HG03175 (cell line): ENCODE measurements around the gene HUS1B.
"Not testable (repeated sequence)": the region's sequence is repeated elsewhere in the genome, so short reads cannot be mapped to it uniquely, and the experiment has no call there.

Experiments
- ATAC-seq: cut with Tn5 transposase; IDR thresholded peaks from one replicate; pipeline ENCODE4 v1.9.1; 2021; ENCODE audit warnings: mild to moderate bottlenecking, moderate library complexity; ENCODE audit not compliant: unreplicated experiment

HUS1B gene

GRCh38 chr6:656460-657252, at the start of gene HUS1B:
TSS of gene HUS1B (minus strand) at chr6:657100. CDS start at chr6:656944, 156 bp downstream.
- ATAC-seq, result no peak

- ATAC-seq, result no peak
These were observed 49.2 kb upstream of the HUS1B start for GRCh38 chr6:706146-706545.

- no peak for ATAC-seq
These were observed 48.1 kb upstream of the HUS1B start for GRCh38 chr6:705047-705446.

GRCh38 chr6:704046-704445, 47.1 kb upstream of the HUS1B start:
- ATAC-seq, result no peak

GRCh38 chr6:703552-703951, 46.7 kb upstream of the HUS1B start:
- ATAC-seq, result no peak

GRCh38 chr6:701700-702479, 45.0 kb upstream of the HUS1B start:
- ATAC-seq, result no peak

- ATAC-seq, result no peak
These were observed 44.3 kb upstream of the HUS1B start for GRCh38 chr6:701215-701614.

- ATAC-seq, result no peak
These were observed 43.6 kb upstream of the HUS1B start for GRCh38 chr6:700490-700889.

GRCh38 chr6:699319-699718, 42.4 kb upstream of the HUS1B start:
- ATAC-seq, result no peak

GRCh38 chr6:694431-695126, 37.7 kb upstream of the HUS1B start:
- not testable (repeated sequence) for ATAC-seq

GRCh38 chr6:693723-694009, 36.8 kb upstream of the HUS1B start:
- no peak for ATAC-seq

GRCh38 chr6:692858-693722, 36.2 kb upstream of the HUS1B start, which contains the start of gene EXOC2:
TSS of gene EXOC2 (minus strand) at chr6:693139. CDS start at chr6:637818, 55,321 bp downstream.
- ATAC-seq, result peak; percentile 92

- ATAC-seq, result peak; percentile 73
These were observed 35.5 kb upstream of the HUS1B start for GRCh38 chr6:692356-692851.

- no peak for ATAC-seq
These were observed 32.3 kb upstream of the HUS1B start for GRCh38 chr6:689223-689622.

- no peak for ATAC-seq
These were observed 29.6 kb upstream of the HUS1B start for GRCh38 chr6:686497-686896.

- peak; percentile 83 for ATAC-seq
These were observed 28.1 kb upstream of the HUS1B start for GRCh38 chr6:684831-685636.

- no peak for ATAC-seq
These were observed 27.0 kb upstream of the HUS1B start for GRCh38 chr6:683742-684440.

- ATAC-seq, result no peak
These were observed 23.9 kb upstream of the HUS1B start for GRCh38 chr6:680666-681340.

- no peak for ATAC-seq
These were observed 23.4 kb upstream of the HUS1B start for GRCh38 chr6:680251-680650.
